Measurements from ENCODE around the gene OSM.

GRCh38 chr22:30291058-30291892 lies 24.6 kb upstream of the OSM start:
- no peak for TF ChIP-seq ZNF423 (tag by site-specific recombination; IDR thresholded peaks at IDR 0.05)
- TF ChIP-seq, protein P1, sequence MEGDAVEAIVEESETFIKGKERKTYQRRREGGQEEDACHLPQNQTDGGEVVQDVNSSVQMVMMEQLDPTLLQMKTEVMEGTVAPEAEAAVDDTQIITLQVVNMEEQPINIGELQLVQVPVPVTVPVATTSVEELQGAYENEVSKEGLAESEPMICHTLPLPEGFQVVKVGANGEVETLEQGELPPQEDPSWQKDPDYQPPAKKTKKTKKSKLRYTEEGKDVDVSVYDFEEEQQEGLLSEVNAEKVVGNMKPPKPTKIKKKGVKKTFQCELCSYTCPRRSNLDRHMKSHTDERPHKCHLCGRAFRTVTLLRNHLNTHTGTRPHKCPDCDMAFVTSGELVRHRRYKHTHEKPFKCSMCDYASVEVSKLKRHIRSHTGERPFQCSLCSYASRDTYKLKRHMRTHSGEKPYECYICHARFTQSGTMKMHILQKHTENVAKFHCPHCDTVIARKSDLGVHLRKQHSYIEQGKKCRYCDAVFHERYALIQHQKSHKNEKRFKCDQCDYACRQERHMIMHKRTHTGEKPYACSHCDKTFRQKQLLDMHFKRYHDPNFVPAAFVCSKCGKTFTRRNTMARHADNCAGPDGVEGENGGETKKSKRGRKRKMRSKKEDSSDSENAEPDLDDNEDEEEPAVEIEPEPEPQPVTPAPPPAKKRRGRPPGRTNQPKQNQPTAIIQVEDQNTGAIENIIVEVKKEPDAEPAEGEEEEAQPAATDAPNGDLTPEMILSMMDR (tag by site-specific recombination; IDR thresholded peaks at IDR 0.05), result no peak
- TF ChIP-seq ZBTB1 (tag by site-specific recombination; IDR thresholded peaks at IDR 0.05), result no peak
- no peak for TF ChIP-seq ZNF629 (tag by site-specific recombination; IDR thresholded peaks at IDR 0.05)
- no peak for TF ChIP-seq ZNF426 (tag by site-specific recombination; IDR thresholded peaks at IDR 0.05)
- no peak for TF ChIP-seq ZFHX2 (tag by site-specific recombination; conservative IDR thresholded peaks at IDR 0.05)
- TF ChIP-seq ELK4 (IDR thresholded peaks at IDR 0.05; ENCODE audit: borderline replicate concordance, low read depth, low read length), result no peak
- TF ChIP-seq, protein P2, sequence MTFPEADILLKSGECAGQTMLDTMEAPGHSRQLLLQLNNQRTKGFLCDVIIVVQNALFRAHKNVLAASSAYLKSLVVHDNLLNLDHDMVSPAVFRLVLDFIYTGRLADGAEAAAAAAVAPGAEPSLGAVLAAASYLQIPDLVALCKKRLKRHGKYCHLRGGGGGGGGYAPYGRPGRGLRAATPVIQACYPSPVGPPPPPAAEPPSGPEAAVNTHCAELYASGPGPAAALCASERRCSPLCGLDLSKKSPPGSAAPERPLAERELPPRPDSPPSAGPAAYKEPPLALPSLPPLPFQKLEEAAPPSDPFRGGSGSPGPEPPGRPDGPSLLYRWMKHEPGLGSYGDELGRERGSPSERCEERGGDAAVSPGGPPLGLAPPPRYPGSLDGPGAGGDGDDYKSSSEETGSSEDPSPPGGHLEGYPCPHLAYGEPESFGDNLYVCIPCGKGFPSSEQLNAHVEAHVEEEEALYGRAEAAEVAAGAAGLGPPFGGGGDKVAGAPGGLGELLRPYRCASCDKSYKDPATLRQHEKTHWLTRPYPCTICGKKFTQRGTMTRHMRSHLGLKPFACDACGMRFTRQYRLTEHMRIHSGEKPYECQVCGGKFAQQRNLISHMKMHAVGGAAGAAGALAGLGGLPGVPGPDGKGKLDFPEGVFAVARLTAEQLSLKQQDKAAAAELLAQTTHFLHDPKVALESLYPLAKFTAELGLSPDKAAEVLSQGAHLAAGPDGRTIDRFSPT (tag by site-specific recombination; IDR thresholded peaks at IDR 0.05), result no peak
- TF ChIP-seq, protein P3, sequence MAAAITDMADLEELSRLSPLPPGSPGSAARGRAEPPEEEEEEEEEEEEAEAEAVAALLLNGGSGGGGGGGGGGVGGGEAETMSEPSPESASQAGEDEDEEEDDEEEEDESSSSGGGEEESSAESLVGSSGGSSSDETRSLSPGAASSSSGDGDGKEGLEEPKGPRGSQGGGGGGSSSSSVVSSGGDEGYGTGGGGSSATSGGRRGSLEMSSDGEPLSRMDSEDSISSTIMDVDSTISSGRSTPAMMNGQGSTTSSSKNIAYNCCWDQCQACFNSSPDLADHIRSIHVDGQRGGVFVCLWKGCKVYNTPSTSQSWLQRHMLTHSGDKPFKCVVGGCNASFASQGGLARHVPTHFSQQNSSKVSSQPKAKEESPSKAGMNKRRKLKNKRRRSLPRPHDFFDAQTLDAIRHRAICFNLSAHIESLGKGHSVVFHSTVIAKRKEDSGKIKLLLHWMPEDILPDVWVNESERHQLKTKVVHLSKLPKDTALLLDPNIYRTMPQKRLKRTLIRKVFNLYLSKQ (tag by site-specific recombination; IDR thresholded peaks at IDR 0.05; ENCODE audit: borderline replicate concordance), result no peak
- no peak for TF ChIP-seq ZNF324 (tag by site-specific recombination; IDR thresholded peaks at IDR 0.05)
